Tibial nerve (tissue), 4 donors: ENCODE data around the gene PKNOX2.

Source experiments
- EP300 ChIP-seq, 2 donors: sonication (generic); formaldehyde crosslinking; IDR thresholded peaks; one replicate each; pipeline ENCODE4 v1.6.1; 2017; ENCODE audit warnings: antibody characterized with exemption in 2 of 2, mild to moderate bottlenecking in 1 of 2
- POLR2A ChIP-seq, 2 donors: fragments of 450-650 bp; IDR thresholded peaks; one replicate each; pipeline ENCODE4 v1.6.1; 2017; ENCODE audit warnings: antibody characterized with exemption in 2 of 2, mild to moderate bottlenecking in 2 of 2, moderate library complexity in 2 of 2
- TF ChIP-seq, protein P1 (sequence below), 5 experiments: fragments of 200-600 bp in 3 of 5; fragments of 450-650 bp in 2 of 5; sonication (generic) in 3 of 5; IDR thresholded peaks; one replicate each; pipeline ENCODE4 v1.5.1; 2016 to 2019; ENCODE audit warnings: antibody characterized with exemption in 5 of 5, mild to moderate bottlenecking in 3 of 5, moderate library complexity in 2 of 5

DNA sequence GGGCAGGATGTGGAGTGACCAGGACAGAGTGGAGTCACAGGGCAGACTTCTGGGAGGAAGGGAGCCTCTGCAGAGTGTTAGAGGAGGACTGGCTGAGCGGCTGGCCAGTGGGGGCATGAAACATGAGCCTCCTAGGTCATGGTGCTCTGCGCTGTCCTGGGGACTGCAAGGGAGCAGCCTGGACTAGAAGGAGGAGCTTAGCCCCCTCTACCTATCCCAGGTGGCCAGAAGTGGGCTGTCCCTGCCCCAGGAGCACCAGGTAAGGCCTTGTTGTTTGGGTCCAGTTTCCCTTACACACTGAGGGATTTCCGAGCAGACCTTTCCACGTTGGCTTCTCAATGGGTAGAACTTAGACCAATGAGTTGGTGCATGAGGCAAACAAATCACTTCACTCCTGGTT is 7.4 kb downstream of the PKNOX2 start:
- TF ChIP-seq, protein P1, sequence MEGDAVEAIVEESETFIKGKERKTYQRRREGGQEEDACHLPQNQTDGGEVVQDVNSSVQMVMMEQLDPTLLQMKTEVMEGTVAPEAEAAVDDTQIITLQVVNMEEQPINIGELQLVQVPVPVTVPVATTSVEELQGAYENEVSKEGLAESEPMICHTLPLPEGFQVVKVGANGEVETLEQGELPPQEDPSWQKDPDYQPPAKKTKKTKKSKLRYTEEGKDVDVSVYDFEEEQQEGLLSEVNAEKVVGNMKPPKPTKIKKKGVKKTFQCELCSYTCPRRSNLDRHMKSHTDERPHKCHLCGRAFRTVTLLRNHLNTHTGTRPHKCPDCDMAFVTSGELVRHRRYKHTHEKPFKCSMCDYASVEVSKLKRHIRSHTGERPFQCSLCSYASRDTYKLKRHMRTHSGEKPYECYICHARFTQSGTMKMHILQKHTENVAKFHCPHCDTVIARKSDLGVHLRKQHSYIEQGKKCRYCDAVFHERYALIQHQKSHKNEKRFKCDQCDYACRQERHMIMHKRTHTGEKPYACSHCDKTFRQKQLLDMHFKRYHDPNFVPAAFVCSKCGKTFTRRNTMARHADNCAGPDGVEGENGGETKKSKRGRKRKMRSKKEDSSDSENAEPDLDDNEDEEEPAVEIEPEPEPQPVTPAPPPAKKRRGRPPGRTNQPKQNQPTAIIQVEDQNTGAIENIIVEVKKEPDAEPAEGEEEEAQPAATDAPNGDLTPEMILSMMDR (IDR thresholded peaks at IDR 0.05), result no peak
- TF ChIP-seq POLR2A (IDR thresholded peaks at IDR 0.05) (no peak), EP300 (IDR thresholded peaks at IDR 0.05) (no peak)
